Measurements from ENCODE around the gene CCDC33.

DNA sequence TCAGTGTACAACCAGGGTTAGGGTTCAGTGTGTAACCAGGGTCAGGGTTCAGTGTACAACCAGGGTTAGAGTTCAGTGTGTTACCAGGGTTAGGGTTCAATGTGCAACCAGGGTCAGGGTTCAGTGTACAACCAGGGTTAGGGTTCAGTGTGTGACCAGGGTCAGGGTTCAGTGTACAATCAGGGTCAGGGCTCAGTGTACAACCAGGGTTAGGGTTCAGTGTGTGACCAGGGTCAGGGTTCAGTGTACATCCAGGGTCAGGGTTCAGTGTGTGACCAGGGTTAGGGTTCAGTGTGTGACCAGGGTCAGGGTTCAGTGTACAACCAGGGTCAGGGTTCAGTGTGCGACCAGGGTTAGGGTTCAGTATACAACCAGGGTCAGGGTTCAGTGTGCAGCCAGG lies 98.0 kb downstream of the CCDC33 start:
- TF ChIP-seq GATA2 (IDR thresholded peaks at IDR 0.05; ENCODE audit: low read depth, low read length), result no peak
- no peak for TF ChIP-seq GATA3 (IDR thresholded peaks at IDR 0.05; ENCODE audit: low read depth, low read length)
